Measurements from ENCODE around the gene DNAJC2. TPM values are rescaled to one million over a fixed set of nuclear protein-coding genes. Genes with fewer than 3 reads are reported as not detected.
A peak's percentile ranks its signal among the peaks of the same experiment; 100 is the strongest.

Gene DNAJC2
- total RNA-seq, 4 donors from 2014 or later, result 16.4 to 48.6 (median 27.7) TPM

- H3K4me3 ChIP-seq, result no peak overlapping the region
- H3K4me1 ChIP-seq, result peaks cover 14 to 49% (median 20%) of the 10 kb centered on the region in 4 donors
- peaks cover 0 to 4% (median 2%) of the 10 kb centered on the region in 4 donors for H3K36me3 ChIP-seq
- in situ Hi-C loops (cut with MboI; ENCODE audit: low pct_ligation_motif_present in 1 of 4, low pct_unique_long_range_greater_than_20kb in 1 of 4, low sequenced_read_pairs in 3 of 4) (no loop called here), intact Hi-C loops (cut with DNase I; ENCODE audit: low total_unique reads) (no loop called here)
- WGBS, 2 donors (ENCODE audit: low coverage in 1 of 2), result 53 to 79% methylated on average over 1 of the region's 1 CpG
- H3K27me3 ChIP-seq, result no peaks in the 10 kb centered on the region
- TF ChIP-seq, protein P1, sequence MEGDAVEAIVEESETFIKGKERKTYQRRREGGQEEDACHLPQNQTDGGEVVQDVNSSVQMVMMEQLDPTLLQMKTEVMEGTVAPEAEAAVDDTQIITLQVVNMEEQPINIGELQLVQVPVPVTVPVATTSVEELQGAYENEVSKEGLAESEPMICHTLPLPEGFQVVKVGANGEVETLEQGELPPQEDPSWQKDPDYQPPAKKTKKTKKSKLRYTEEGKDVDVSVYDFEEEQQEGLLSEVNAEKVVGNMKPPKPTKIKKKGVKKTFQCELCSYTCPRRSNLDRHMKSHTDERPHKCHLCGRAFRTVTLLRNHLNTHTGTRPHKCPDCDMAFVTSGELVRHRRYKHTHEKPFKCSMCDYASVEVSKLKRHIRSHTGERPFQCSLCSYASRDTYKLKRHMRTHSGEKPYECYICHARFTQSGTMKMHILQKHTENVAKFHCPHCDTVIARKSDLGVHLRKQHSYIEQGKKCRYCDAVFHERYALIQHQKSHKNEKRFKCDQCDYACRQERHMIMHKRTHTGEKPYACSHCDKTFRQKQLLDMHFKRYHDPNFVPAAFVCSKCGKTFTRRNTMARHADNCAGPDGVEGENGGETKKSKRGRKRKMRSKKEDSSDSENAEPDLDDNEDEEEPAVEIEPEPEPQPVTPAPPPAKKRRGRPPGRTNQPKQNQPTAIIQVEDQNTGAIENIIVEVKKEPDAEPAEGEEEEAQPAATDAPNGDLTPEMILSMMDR (IDR thresholded peaks at IDR 0.05), result no peak
- TF ChIP-seq POLR2A (IDR thresholded peaks at IDR 0.05) (no peak), EP300 (IDR thresholded peaks at IDR 0.05; ENCODE audit: low read depth) (no peak), POLR2AphosphoS5 (IDR thresholded peaks at IDR 0.05) (no peak)
- DNase-seq, result no peak
- no peaks in the 10 kb centered on the region for H3K9me3 ChIP-seq
- H3K27ac ChIP-seq, result no peak overlapping the region
Observed at GRCh38 chr7:103349805-103350204, 5.2 kb upstream of the DNAJC2 start.

DNA sequence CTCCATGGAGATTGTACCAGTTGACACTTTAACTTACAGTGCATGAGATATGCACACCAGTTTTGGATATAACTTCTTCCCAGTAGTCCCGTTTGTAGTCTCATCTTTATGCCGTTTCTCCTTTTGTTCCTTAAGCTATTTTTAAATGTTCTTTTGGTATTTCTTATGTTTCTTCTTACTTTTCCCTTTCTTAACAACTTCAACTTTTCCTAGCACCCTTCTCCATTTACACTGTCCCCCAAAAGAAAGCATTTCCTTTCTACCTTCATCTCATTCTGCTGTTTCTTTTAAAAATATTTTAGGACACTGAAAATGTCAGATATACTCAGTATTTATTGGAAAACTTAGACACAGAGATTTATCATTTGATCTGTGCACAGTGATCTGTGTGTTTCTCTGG is 4.4 kb upstream of the DNAJC2 start:
- intact Hi-C loops (cut with DNase I; ENCODE audit: low total_unique reads) (no loop called here), in situ Hi-C loops (cut with MboI; ENCODE audit: low pct_ligation_motif_present in 1 of 4, low pct_unique_long_range_greater_than_20kb in 1 of 4, low sequenced_read_pairs in 3 of 4) (no loop called here)
- H3K27ac ChIP-seq, result no peak overlapping the region
- no peak for DNase-seq
- peaks cover 14 to 49% (median 21%) of the 10 kb centered on the region in 4 donors for H3K4me1 ChIP-seq
- no peaks in the 10 kb centered on the region for H3K36me3 ChIP-seq
- no peaks in the 10 kb centered on the region for H3K27me3 ChIP-seq
- TF ChIP-seq, protein P1 (IDR thresholded peaks at IDR 0.05), result no peak
- TF ChIP-seq POLR2A (IDR thresholded peaks at IDR 0.05), result no peak
- no peak for TF ChIP-seq POLR2AphosphoS5 (IDR thresholded peaks at IDR 0.05)
- TF ChIP-seq EP300 (IDR thresholded peaks at IDR 0.05; ENCODE audit: low read depth), result no peak
- no peaks in the 10 kb centered on the region for H3K9me3 ChIP-seq
- 32 to 51% methylated on average over 2 of the region's 2 CpGs for WGBS, 2 donors (ENCODE audit: low coverage in 1 of 2)
- H3K4me3 ChIP-seq, result peak overlapping the region in 2 of 4 donors; percentile 70 to 95

DNA sequence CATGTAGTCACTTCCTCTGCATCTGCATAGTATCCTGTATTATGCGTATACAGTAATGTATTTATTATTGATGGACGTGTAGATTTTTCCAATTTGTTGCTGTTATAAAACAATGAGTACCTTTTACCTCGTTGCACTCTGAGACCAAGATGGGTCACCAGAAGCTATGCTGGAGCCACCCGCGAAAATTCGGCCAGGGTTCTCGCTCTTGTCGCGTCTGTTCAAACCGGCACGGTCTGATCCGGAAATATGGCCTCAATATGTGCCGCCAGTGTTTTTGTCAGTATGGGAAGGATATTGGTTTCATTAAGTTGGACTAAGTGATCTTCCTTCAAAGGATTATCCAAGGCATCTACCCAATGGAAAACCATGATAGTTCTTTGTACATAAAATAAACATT is 3.9 kb upstream of the DNAJC2 start:
- in situ Hi-C loops (cut with MboI; ENCODE audit: low pct_ligation_motif_present in 1 of 4, low pct_unique_long_range_greater_than_20kb in 1 of 4, low sequenced_read_pairs in 3 of 4), result no loop called here
- TF ChIP-seq POLR2AphosphoS5 (IDR thresholded peaks at IDR 0.05) (no peak), POLR2A (IDR thresholded peaks at IDR 0.05) (no peak), EP300 (IDR thresholded peaks at IDR 0.05; ENCODE audit: low read depth) (no peak)
- TF ChIP-seq, protein P1 (IDR thresholded peaks at IDR 0.05), result no peak
- WGBS, 2 donors (ENCODE audit: low coverage in 1 of 2), result 41 to 44% methylated on average over 13 of the region's 13 CpGs
- DNase-seq, result no peak
- no peaks in the 10 kb centered on the region for H3K36me3 ChIP-seq
- peak overlapping the region; percentile 89 to 93 (median 91) for H3K27ac ChIP-seq
- no peaks in the 10 kb centered on the region for H3K9me3 ChIP-seq
- H3K27me3 ChIP-seq, result no peaks in the 10 kb centered on the region
- H3K4me1 ChIP-seq, result peaks cover 17 to 53% (median 24%) of the 10 kb centered on the region in 4 donors
- intact Hi-C loops (cut with DNase I; ENCODE audit: low total_unique reads), result no loop called here
- H3K4me3 ChIP-seq, result peak overlapping the region; percentile 70 to 95 (median 72)

DNA sequence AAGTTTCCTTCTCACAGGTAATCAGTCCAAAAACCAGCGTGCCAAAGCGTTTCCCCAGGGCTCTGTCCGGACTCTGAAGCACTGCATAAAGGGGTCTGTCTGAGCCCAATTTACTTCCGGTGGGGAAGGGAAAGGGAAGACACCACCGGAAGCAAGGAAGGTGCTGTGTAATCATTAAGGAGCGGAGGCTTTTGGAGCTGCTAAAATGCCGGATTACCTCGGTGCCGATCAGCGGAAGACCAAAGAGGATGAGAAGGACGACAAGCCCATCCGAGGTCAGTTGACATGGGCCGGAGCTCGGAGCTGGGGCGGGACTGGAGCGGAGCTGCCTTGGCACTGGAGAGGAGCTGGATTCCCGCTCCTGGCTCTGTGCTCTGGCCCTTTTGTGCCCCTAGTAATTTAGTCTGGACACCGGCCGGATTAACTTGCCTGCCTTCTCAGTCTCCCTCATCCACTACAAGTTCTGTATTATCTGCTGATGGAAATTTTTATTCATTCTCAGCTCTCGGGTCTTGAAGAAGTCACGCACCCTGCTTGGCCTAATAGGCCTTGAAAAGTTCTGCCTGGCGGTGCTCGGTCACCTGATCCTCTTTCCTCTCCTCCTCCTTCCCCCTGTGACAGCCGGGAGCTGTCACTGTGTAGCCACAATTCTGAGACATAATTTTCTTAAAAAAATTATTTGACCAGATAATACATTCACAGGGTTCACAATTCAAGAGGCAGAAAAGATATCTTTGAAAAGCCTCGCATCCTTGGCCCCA is 3.1 kb upstream of the DNAJC2 start, which contains the start of gene PSMC2:
Gene PSMC2 (plus strand): TSS at position 137 of the 761 bp plus-strand sequence. CDS start 69 bp downstream, at position 206.
- H3K27me3 ChIP-seq, result no peaks in the 10 kb centered on the region
- H3K4me1 ChIP-seq, result peaks cover 19 to 59% (median 31%) of the 10 kb centered on the region in 4 donors
- intact Hi-C loops (cut with DNase I; ENCODE audit: low total_unique reads) (no loop called here), in situ Hi-C loops (cut with MboI; ENCODE audit: low pct_ligation_motif_present in 1 of 4, low pct_unique_long_range_greater_than_20kb in 1 of 4, low sequenced_read_pairs in 3 of 4) (no loop called here)
- peak; percentile 82 for DNase-seq
- peak; percentile 39 to 65 (median 56) for TF ChIP-seq POLR2AphosphoS5 (IDR thresholded peaks at IDR 0.05)
- TF ChIP-seq EP300 (IDR thresholded peaks at IDR 0.05; ENCODE audit: low read depth), result no peak
- peak; percentile 46 for TF ChIP-seq POLR2A (IDR thresholded peaks at IDR 0.05)
- no peaks in the 10 kb centered on the region for H3K36me3 ChIP-seq
- no peaks in the 10 kb centered on the region for H3K9me3 ChIP-seq
- peak within 1 kb of the TSS; percentile 70 to 95 (median 72) for H3K4me3 ChIP-seq
- WGBS, 2 donors (ENCODE audit: low coverage in 1 of 2), result 0 to 14% methylated on average over 1 to 25 of the region's 25 CpGs
- peak within 1 kb of the TSS; percentile 89 to 93 (median 91) for H3K27ac ChIP-seq
